H9 (cell line): ENCODE measurements around the gene TMEM191B. TPM values are rescaled to one million over a fixed set of nuclear protein-coding genes. Genes with fewer than 3 reads are reported as not detected.
"Not testable (repeated sequence)": the region's sequence is repeated elsewhere in the genome, so short reads cannot be mapped to it uniquely, and the experiment has no call there.

ENCODE experiments used
- DNase-seq: peaks from one replicate; pipeline ENCODE4 v3.0.0-alpha.2; 2017
- H2AFZ ChIP-seq: one replicate; pipeline ENCODE4 v1.6.1; 2013; ENCODE audit warnings: mild to moderate bottlenecking, low read length, control low read depth, moderate library complexity
- H2AK5ac ChIP-seq: 2 replicates; pipeline ENCODE4 v1.6.1; 2013; ENCODE audit warnings: low read length, control low read depth, mixed read lengths; ENCODE audit not compliant: insufficient read length
- H2BK120ac ChIP-seq: one replicate; pipeline ENCODE4 v1.6.1; 2013; ENCODE audit warnings: low read depth, mild to moderate bottlenecking, low read length, control low read depth, inconsistent platforms; ENCODE audit not compliant: poor library complexity, severe bottlenecking
- H2BK12ac ChIP-seq: 2 replicates; pipeline ENCODE4 v1.6.1; 2013; ENCODE audit warnings: low read length, control low read depth, mixed read lengths, low read depth; ENCODE audit not compliant: insufficient read length
- H2BK15ac ChIP-seq: 2 replicates; pipeline ENCODE4 v1.6.1; 2013; ENCODE audit warnings: low read depth, low read length, control low read depth
- H2BK20ac ChIP-seq: one replicate; pipeline ENCODE4 v1.6.1; 2013; ENCODE audit warnings: low read depth, mild to moderate bottlenecking, low read length, control low read depth, inconsistent platforms; ENCODE audit not compliant: poor library complexity, severe bottlenecking
- H2BK5ac ChIP-seq: 2 replicates; pipeline ENCODE4 v1.6.1; 2013; ENCODE audit warnings: low read length, control low read depth, mixed read lengths; ENCODE audit not compliant: insufficient read length
- H3K14ac ChIP-seq: 2 replicates; pipeline ENCODE4 v1.6.1; 2013; ENCODE audit warnings: low read length, control low read depth; ENCODE audit not compliant: insufficient read depth
- H3K18ac ChIP-seq: 2 replicates; pipeline ENCODE4 v1.6.1; 2013; ENCODE audit warnings: low read depth, mild to moderate bottlenecking, mixed read lengths, low read length, control low read depth; ENCODE audit not compliant: insufficient read length
- H3K23ac ChIP-seq: 2 replicates; pipeline ENCODE4 v1.6.1; 2013; ENCODE audit warnings: low read length, control low read depth, mixed read lengths, low read depth; ENCODE audit not compliant: insufficient read length
- H3K23me2 ChIP-seq: 2 replicates; pipeline ENCODE4 v1.6.1; 2013; ENCODE audit warnings: low read depth, mild to moderate bottlenecking, mixed read lengths, low read length, control low read depth; ENCODE audit not compliant: insufficient read length, poor library complexity, severe bottlenecking
- H3K27ac ChIP-seq: 2 replicates; pipeline ENCODE4 v1.5.1; 2013; ENCODE audit warnings: low read length, control low read depth, mixed read lengths, low read depth; ENCODE audit not compliant: insufficient read length
- H3K27me3 ChIP-seq: 2 replicates; pipeline ENCODE4 v1.6.1; 2013; ENCODE audit warnings: low read length, control low read depth, inconsistent platforms; ENCODE audit not compliant: insufficient read depth
- H3K4ac ChIP-seq: 2 replicates; pipeline ENCODE4 v1.6.1; 2013; ENCODE audit warnings: low read depth, mild to moderate bottlenecking, control low read depth, inconsistent platforms, low read length, moderate library complexity
- H3K4me1 ChIP-seq: 2 replicates; pipeline ENCODE4 v1.6.1; 2013; ENCODE audit warnings: low read length, control low read depth, inconsistent platforms; ENCODE audit not compliant: insufficient read depth
- H3K4me2 ChIP-seq: 2 replicates; pipeline ENCODE4 v1.6.1; 2013; ENCODE audit warnings: low read length, control low read depth, mixed read lengths; ENCODE audit not compliant: insufficient read length, insufficient read depth
- H3K56ac ChIP-seq: 2 replicates; pipeline ENCODE4 v1.6.1; 2013; ENCODE audit warnings: low read depth, mild to moderate bottlenecking, mixed read lengths, low read length, control low read depth; ENCODE audit not compliant: insufficient read length
- H3K79me1 ChIP-seq: 2 replicates; pipeline ENCODE4 v1.6.1; 2013; ENCODE audit warnings: low read depth, mild to moderate bottlenecking, moderate library complexity, low read length, control low read depth, inconsistent platforms; ENCODE audit not compliant: insufficient read depth, poor library complexity, severe bottlenecking
- H3K79me2 ChIP-seq: 2 replicates; pipeline ENCODE4 v1.6.1; 2013; ENCODE audit warnings: low read length, control low read depth, inconsistent platforms; ENCODE audit not compliant: insufficient read depth
- H3K9ac ChIP-seq: 2 replicates; pipeline ENCODE4 v1.6.1; 2013; ENCODE audit warnings: low read length, control low read depth, mixed read lengths; ENCODE audit not compliant: insufficient read length; ENCODE audit errors: extremely low read depth
- H3K9me3 ChIP-seq: one replicate; pipeline ENCODE4 v1.6.1; 2013; ENCODE audit warnings: low read depth, low read length, inconsistent platforms; ENCODE audit not compliant: control insufficient read depth
- H3T11ph ChIP-seq: one replicate; pipeline ENCODE4 v1.6.1; 2013; ENCODE audit warnings: mild to moderate bottlenecking, low read length, control low read depth, inconsistent platforms
- H4K20me1 ChIP-seq: one replicate; pipeline ENCODE4 v1.6.1; 2013; ENCODE audit not compliant: control insufficient read depth, insufficient read length, insufficient read depth
- H4K5ac ChIP-seq: 2 replicates; pipeline ENCODE4 v1.6.1; 2013; ENCODE audit warnings: low read depth, mild to moderate bottlenecking, mixed read lengths, low read length, control low read depth; ENCODE audit not compliant: insufficient read length
- H4K8ac ChIP-seq: replicated peaks from 2 replicates; pipeline ENCODE4 v1.6.1; 2013; ENCODE audit warnings: low read length, control low read depth, mixed read lengths, low read depth; ENCODE audit not compliant: insufficient read length
- H4K91ac ChIP-seq: 2 replicates; pipeline ENCODE4 v1.6.1; 2013; ENCODE audit warnings: low read depth, mild to moderate bottlenecking, moderate library complexity, mixed read lengths, low read length, control low read depth; ENCODE audit not compliant: insufficient read length
- H3K27ac Mint-ChIP-seq, 3 experiments: 2 replicates in 2 of 3; 3 replicates in 1 of 3; pipeline ENCODE4 v1.8.0; 2020 to 2021; ENCODE audit warnings: mixed read lengths in 3 of 3, mild to moderate bottlenecking in 1 of 3, moderate library complexity in 1 of 3
- H3K27me3 Mint-ChIP-seq: 2 replicates; pipeline ENCODE4 v1.8.0; 2021; ENCODE audit warnings: low read depth, mild to moderate bottlenecking, moderate library complexity, mixed read lengths
- H3K36me3 Mint-ChIP-seq, 3 experiments: 2 replicates in 2 of 3; 3 replicates in 1 of 3; pipeline ENCODE4 v1.8.0; 2020 to 2021; ENCODE audit warnings: low read depth in 3 of 3, mixed read lengths in 3 of 3; ENCODE audit not compliant: insufficient read depth in 1 of 3
- H3K4me1 Mint-ChIP-seq, 2 experiments: 2 replicates each; pipeline ENCODE4 v1.8.0; 2020; ENCODE audit warnings: mixed read lengths in 2 of 2
- H3K4me3 Mint-ChIP-seq, 2 experiments: 2 replicates in 1 of 2; 3 replicates in 1 of 2; pipeline ENCODE4 v1.8.0; 2020 to 2021; ENCODE audit warnings: mild to moderate bottlenecking in 2 of 2, mixed read lengths in 2 of 2, moderate library complexity in 1 of 2
- H3K9me3 Mint-ChIP-seq, 2 experiments: 2 replicates in 1 of 2; 3 replicates in 1 of 2; pipeline ENCODE4 v1.8.0; 2020; ENCODE audit warnings: mild to moderate bottlenecking in 2 of 2, mixed read lengths in 2 of 2, moderate library complexity in 1 of 2
- WGBS: extraction: QIAGEN DNeasy Blood & Tissue Kit; methylation state at CpG from one replicate; pipeline ENCODE4 v1.1.7; 2013; ENCODE audit warnings: missing lambda C conversion rate, low lambda C conversion rate, mixed read lengths; ENCODE audit not compliant: insufficient read length; ENCODE audit errors: extremely low coverage; 5-methylcytosine and 5-hydroxymethylcytosine counted together
- total RNA-seq: library from RNA; stranded (reverse); gene quantifications from 2 replicates; pipeline ENCODE4 v1.2.1, GENCODE V29; 2021

Gene TMEM191B
- total RNA-seq, 1 experiment from 2014 or later: 1.4 TPM

GRCh38 chr22:18554280-18555256 is 27.0 kb downstream of the TMEM191B start:
- not testable (repeated sequence) for H3K4me3 Mint-ChIP-seq, H2BK120ac ChIP-seq

GRCh38 chr22:18558516-18558915 is 30.9 kb downstream of the TMEM191B start:
- H4K91ac ChIP-seq, H4K8ac ChIP-seq, H3K36me3 Mint-ChIP-seq, H3K4ac ChIP-seq, H3K56ac ChIP-seq, H3K9ac ChIP-seq, H3K27ac ChIP-seq, H3K79me2 ChIP-seq, H3K4me2 ChIP-seq, H3K27me3 Mint-ChIP-seq, H3K4me1 ChIP-seq, H3K23ac ChIP-seq, H3K27ac Mint-ChIP-seq, H3T11ph ChIP-seq, H3K9me3 Mint-ChIP-seq, H4K5ac ChIP-seq, H3K9me3 ChIP-seq, H2BK120ac ChIP-seq, H3K4me1 Mint-ChIP-seq, H2AK5ac ChIP-seq, H3K23me2 ChIP-seq, H2BK15ac ChIP-seq, H2BK5ac ChIP-seq, H3K27me3 ChIP-seq, DNase-seq, H3K79me1 ChIP-seq, H2BK20ac ChIP-seq, H3K18ac ChIP-seq, H2AFZ ChIP-seq, H2BK12ac ChIP-seq, H3K14ac ChIP-seq, H4K20me1 ChIP-seq, H3K4me3 Mint-ChIP-seq: not testable (repeated sequence)
- no CpG with 5 or more reads among the region's 4 CpGs for WGBS

More at GRCh38 chr22:18554280-18555256, 27.0 kb downstream of the TMEM191B start:
- H3T11ph ChIP-seq, H3K23me2 ChIP-seq, H3K27me3 Mint-ChIP-seq, H2AFZ ChIP-seq, H2BK12ac ChIP-seq, H3K9ac ChIP-seq, H3K4ac ChIP-seq, H2AK5ac ChIP-seq, H3K14ac ChIP-seq, H3K18ac ChIP-seq, H3K4me1 Mint-ChIP-seq, H3K23ac ChIP-seq, H3K79me1 ChIP-seq, H3K9me3 Mint-ChIP-seq, H2BK15ac ChIP-seq, H4K5ac ChIP-seq, H3K27ac ChIP-seq, H4K20me1 ChIP-seq, H4K8ac ChIP-seq, H3K4me1 ChIP-seq, H3K27ac Mint-ChIP-seq, H3K9me3 ChIP-seq, H2BK20ac ChIP-seq, H3K27me3 ChIP-seq, H3K79me2 ChIP-seq, H3K4me2 ChIP-seq, DNase-seq, H3K56ac ChIP-seq, H2BK5ac ChIP-seq, H4K91ac ChIP-seq, H3K36me3 Mint-ChIP-seq: not testable (repeated sequence)
- WGBS: no CpG with 5 or more reads among the region's 22 CpGs
